SKM-1 (cell line): ENCODE measurements around the gene KIAA0232.
"Not testable (repeated sequence)": the region's sequence is repeated elsewhere in the genome, so short reads cannot be mapped to it uniquely, and the experiment has no call there.

Experiments used
- DNase-seq: peaks from one replicate; lab custom pipeline; 2025; ENCODE audit not compliant: unreplicated experiment; lab: John Stamatoyannopoulos, UW

Gene KIAA0232

DNA sequence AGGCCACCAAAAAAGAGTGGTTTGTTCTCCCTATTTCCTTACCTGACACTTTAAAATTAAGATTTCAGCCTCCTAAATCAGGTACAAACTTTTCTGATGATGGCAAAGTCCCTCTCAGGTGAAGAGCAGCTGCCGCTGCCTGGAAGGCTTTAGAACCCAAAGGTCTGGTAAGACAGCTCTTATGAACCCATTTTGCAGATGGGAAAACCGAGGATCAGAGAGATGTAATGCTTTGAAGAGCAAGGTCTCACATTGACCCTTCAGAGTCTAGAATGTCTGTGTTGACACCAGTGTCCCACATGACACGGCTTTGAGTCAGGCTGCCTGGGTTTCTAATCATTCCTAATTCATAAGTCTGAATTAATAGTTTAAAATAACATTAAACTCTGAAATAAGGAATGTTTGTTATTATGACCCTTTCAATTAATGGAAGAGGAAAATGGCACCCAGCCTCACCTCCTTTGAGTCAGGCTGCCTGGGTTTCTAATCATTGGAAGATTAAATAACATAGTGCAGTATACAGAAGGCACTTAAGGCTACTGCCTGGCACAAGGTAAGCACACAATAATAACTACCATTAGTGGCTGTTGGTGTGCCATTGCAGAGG, 27.9 kb upstream of the KIAA0232 start:
- DNase-seq, result no peak

DNA sequence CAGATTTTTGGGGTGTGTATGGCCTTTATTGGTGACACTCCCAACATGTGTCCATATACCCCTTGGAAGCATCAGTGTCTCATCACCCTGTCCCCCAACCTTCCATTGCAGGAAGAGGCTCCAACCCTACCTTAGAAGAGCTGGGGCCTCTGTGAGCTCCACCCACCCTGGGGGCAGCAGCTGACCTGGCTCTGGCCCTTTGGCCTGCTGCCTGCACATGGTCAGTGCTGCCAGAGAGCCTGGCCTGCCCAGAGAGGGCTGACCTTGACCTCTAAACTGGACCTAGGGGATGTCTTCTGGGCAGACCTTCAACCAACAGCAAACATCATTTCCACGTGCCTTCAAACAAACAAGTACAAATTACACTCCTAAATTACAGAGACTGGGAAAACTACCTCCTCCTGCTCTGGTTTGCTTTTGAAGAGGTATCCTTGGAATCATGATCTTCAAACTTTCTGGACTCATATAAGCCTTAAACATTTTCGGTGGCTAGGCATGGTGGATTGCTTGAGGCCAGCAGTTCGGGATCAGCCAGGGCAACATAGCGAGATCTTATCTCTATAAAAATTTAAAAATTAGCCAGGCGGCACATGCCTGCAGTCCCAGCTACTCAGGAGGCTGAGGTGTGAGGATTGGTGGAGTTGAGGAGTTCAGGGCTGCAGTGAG, 27.3 kb upstream of the KIAA0232 start:
- DNase-seq, result no peak

DNA sequence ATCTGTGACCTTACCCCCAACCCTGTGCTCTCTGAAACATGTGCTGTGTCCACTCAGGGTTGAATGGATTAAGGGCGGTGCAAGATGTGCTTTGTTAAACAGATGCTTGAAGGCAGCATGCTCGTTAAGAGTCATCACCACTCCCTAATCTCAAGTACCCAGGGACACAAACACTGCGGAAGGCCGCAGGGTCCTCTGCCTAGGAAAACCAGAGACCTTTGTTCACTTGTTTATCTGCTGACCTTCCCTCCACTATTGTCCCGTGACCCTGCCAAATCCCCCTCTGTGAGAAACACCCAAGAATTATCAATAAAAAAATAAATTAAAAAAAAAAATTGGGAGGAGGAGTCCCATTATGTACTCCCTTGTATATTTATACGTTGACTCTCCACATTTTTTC, 26.2 kb upstream of the KIAA0232 start:
- DNase-seq, result not testable (repeated sequence)

DNA sequence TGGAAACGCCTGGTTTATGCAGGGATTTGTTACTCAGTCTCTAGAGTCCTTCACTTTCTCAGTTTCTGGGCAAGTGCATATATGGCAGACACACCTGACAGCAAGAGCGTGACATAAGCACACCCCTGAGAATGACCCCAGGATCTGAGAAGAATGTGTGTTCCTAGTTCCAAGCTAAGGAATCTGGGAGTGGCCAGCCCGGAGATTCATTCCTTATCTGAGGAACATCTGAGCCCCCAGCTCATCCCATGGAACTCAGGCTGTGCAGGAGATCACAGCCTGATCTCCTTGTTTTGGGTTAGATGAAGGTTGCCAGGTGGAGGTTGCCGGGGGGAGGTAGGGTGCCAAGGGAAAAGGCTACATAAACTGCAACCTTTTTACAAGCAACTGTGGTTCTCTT, 23.8 kb upstream of the KIAA0232 start:
- no peak for DNase-seq

- DNase-seq, result no peak
These were observed 21.7 kb upstream of the KIAA0232 start for GRCh38 chr4:6760865-6761264.

DNA sequence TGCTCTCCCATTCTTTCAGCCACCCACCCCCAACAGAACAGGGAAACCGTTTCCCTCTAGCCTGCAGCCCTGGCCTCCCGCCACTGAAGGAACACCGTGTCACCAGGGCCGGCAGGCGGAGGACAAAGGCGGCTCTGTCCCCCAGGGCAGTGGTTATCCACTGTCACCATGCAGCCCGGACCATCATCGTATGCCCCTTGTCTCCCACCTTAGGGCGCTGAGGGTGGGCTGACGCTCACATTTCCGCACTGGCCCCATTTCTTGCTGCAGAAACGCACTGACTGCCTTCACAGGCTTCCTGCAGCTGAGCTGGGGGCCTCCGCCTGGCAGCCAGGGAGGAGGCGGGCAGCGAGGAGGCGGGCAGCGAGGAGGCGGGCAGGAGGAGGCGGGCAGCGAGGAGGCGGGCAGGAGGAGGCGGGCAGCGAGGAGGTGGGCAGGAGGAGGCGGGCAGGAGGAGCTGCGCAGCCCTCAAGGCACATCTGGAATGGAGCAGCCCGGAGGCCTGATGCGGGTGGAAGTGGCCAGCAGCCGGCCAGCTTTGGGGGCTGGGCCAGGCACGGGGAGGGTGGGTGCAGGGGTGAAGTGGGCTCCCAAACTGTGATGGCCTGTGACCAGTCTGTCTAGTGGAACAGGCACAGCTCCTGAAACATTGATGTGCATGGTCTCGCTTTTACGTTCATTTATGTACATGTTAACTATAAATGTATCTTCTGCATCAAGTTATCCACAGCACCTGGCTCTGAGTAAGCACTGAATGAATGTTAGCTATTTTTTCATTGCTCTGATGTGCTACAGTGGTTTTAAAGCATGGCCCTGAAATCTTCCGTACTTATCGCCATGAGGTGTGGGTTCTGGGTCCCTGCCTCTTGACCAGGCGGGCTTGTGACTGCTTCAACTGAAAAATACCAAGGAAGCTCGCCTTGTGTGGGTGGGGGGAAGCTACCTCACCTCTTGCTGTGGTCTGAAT, 20.6 kb upstream of the KIAA0232 start:
- DNase-seq, result no peak

- no peak for DNase-seq
These were observed 19.1 kb upstream of the KIAA0232 start for GRCh38 chr4:6763330-6763851.

- no peak for DNase-seq
These were observed 17.4 kb upstream of the KIAA0232 start for GRCh38 chr4:6764976-6765620.

DNA sequence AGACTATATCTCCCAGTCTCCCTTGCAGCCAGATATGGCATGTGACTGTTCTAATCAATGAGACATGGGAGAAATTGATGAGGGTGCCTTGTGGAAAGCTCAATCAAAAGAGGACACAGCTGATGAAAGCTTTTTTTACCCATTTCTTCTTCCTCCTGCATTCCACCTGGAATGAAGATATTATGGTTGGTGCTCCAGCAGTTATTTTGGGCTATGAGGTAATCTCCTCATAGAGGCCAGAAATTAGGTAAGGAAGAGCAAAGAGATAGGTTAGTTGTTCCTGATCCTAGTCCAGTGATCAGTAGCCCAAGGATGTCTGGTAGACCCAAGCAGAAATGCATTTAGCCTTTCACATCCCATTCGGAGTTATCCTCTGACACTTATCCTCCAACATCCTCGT, 16.8 kb upstream of the KIAA0232 start:
- DNase-seq, result no peak

- DNase-seq, result no peak
These were observed 15.2 kb upstream of the KIAA0232 start for GRCh38 chr4:6767386-6767747.

GRCh38 chr4:6767748-6768538, 14.6 kb upstream of the KIAA0232 start:
- DNase-seq, result no peak

DNA sequence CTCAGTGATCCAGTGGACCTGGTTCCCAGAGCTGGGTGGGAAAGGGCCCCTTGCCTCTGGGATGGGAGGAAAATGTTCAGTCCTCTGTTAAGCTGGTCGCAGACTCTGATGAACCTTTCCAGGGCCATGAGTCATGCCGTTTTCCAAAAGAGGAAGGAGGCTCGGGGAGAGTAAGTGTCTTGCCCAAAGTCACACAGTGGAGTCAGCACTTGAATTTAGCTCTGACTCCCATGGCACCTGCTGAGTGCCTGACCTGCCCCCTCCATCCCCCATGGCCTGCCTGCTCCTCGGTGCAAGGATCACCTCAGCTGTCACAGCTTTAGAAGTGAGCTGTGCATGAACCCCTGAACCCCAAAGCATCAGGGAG, 14.0 kb upstream of the KIAA0232 start:
- peak; percentile 91 for DNase-seq

- no peak for DNase-seq
These were observed 13.1 kb upstream of the KIAA0232 start for GRCh38 chr4:6769233-6769988.

DNA sequence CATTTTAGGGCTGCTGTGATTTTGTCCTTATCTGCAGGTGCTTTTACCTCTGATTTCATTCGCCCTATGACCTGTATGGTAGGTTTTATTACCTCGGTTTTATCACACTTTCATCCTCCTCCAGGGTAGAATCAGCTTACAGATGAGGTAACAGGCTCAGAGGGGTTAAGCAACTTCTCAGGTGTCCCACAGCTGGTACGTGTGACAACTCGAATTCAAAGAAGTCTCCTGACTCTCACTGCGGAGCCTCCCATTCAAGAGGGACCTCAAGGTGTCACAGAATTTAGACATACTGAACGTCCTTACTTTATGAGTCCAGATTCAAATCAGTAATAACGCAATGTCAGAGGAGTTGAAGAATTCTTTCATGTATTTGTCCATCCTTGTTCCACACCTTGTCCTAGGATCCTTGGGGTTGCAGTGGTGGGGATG, 12.5 kb upstream of the KIAA0232 start:
- DNase-seq, result no peak

GRCh38 chr4:6770581-6771228, 11.8 kb upstream of the KIAA0232 start:
- no peak for DNase-seq

- no peak for DNase-seq
These were observed 11.3 kb upstream of the KIAA0232 start for GRCh38 chr4:6771229-6771671.

- no peak for DNase-seq
These were observed 10.2 kb upstream of the KIAA0232 start for GRCh38 chr4:6772223-6772928.

DNA sequence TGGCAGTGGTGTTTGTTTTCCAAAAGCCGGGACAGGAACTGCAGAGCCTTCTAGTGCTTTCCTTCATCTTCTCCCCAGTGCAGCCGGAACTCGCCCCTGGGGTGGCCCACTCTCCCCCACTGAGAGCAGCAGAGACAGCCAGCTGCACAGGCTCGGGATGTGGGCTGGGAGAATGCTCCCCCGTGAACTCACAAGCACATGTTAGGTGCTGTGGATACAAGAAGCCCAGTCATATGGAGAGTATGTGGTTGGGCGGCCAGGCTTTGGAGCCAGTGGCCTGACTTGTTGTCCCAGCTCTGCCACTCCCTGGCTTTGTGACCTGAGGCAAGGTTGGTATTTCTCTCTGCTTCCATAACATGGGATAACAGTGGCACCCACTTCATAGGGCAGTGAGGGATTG, 9.4 kb upstream of the KIAA0232 start:
- DNase-seq, result no peak
